Stimulated activated CD8-positive, alpha-beta memory T cell treated with anti-CD3 and anti-CD28 coated beads, Interleukin-12 subunit alpha, Interleukin-12 subunit beta, amount 100 ng/mL, for 24 hours (primary cell): Measurements from ENCODE around the gene DNAJC16.
"Not testable (repeated sequence)": the region's sequence is repeated elsewhere in the genome, so short reads cannot be mapped to it uniquely, and the experiment has no call there.

Experiments used
- DNase-seq: peaks from one replicate; pipeline ENCODE4 v3.0.0-alpha.2; 2020; ENCODE audit errors: extremely low read depth

DNAJC16 gene

DNA sequence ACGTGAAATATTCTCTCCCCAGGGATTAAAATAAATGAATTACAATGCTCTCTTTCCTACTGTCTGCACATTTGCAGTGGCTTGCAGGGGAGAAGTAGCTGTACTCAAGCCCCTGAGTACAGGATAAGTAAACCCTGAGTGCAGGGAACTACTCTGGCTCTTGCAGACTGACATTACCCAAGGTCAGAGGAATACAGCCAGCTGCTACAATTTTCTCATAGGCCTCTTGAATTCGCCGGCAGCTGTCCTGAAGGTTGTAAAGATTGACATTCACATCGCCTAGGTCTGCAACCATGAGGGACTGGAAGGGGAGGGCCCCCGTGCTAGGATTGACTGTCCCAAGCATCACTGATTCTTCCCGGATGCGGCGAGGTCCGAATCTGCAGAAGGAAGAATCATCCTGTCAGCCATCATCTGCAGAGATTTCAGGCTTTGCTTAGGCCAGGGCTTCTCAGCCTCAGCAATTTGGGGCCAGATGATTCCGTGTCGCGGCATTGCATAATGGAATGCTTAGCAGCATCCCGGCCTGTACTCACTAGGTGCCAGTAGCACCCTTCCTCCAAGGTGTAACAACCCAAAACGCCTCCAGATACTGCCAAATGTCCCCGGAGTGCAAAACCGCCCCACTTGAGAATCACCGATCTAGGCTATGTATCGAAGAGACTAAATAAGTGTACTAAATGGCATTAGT, 56.5 kb downstream of the DNAJC16 start:
- no peak for DNase-seq

GRCh38 chr1:15584489-15585363, 58.1 kb downstream of the DNAJC16 start, which contains the start of gene AGMAT:
Gene AGMAT, minus strand, starts transcription at chr1:15585051. Its CDS starts 84 bp downstream, at chr1:15584967.
- DNase-seq: no peak

DNA sequence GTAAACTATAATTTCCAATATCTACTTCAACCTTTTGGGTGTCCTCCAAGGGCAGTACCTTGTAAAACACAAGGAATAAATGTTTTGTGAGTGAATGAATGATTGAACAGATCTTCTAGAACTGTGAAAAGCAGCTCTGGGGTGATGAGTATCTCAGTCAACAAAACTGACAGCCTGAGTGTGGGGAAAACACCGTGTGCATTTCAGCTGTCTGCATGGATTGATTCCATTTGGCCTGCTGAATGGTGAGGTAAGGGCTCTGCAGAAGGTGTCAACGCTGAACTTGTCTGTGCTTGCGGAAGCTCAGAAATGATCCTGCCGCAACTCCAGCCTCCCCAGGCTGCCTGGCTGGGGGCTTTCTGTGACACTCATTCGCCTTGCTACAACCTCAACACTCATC, 65.6 kb downstream of the DNAJC16 start:
- no peak for DNase-seq

- no peak for DNase-seq
These were observed 69.4 kb downstream of the DNAJC16 start for GRCh38 chr1:15595809-15596617.

GRCh38 chr1:15598436-15598835, 71.8 kb downstream of the DNAJC16 start:
- no peak for DNase-seq

GRCh38 chr1:15603050-15603965, 76.7 kb downstream of the DNAJC16 start:
- DNase-seq: peak; percentile 76

DNA sequence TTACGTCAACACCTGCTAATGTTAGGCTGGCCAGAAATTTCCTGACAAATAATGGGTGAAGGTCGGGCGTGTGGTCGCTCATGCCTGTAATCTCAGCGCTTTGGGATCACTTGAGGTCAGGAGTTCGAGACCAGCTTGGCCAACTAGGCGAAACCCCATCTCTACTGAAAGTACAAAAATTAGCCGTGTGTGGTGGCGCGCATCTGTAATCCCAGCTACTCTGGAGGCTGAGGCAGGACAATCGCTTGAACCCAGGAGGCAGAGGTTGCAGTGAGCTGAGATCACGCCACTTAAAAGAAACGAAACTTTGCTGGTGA, 77.3 kb downstream of the DNAJC16 start:
- not testable (repeated sequence) for DNase-seq

DNA sequence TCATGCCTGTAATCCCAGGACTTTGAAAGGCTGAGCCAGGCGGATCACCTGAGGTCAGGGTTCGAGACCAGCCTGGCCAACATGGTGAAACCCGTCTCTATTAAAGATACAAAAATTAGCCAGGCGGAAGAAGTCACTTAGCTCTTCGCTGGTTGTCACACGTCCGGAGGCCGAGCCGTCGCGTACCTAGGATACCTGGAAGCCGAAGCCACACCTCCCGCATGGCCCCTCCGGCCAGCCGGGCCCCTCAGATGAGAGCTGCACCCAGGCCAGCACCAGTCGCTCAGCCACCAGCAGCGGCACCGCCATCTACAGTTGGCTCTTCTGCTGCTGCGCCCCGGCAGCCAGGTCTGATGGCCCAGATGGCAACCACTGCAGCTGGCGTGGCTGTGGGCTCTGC, 77.8 kb downstream of the DNAJC16 start:
- DNase-seq: not testable (repeated sequence)

- DNase-seq: no peak
These were observed 79.0 kb downstream of the DNAJC16 start for GRCh38 chr1:15605398-15606383.

- DNase-seq: no peak
These were observed 83.0 kb downstream of the DNAJC16 start for GRCh38 chr1:15609631-15610030.

- no peak for DNase-seq
These were observed 83.5 kb downstream of the DNAJC16 start for GRCh38 chr1:15610167-15610566.

DNA sequence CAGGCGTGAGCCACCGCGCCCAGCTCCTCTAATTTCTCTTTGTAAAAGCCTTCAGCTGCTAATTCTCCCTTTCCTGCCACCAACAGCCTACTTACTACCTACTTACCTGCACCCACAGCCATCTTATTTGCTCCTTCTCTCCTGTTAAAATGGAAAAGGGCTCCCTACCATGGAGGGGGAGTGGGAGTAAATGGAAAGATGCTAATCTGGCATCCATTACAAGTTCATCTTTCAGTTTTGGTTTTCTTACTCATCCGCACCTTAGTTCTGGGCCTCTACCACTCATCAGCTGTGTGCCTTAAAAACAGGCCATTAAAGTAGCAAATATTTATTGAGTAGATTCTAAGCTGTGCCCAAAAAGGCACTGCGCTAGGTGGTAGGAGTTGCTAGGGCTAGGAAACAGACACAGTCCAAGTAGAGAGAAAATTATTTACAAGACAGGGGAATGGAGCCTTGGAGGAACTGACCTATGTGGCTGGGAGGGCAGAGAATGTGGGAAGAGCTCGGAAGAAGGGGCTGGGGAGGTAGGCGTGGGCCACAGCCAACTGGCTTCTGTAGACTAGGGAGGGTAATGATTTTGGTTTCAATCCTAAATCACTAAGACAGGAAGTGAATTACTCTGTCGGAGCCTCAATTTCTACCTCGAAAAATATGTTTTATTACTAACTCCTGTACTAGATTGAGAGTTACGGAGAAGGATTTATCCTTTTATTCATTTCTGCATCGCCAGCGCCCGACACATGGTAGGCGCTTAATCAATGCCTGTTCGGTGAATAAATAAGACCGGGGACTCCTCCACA, 89.9 kb downstream of the DNAJC16 start:
- DNase-seq: no peak

DNA sequence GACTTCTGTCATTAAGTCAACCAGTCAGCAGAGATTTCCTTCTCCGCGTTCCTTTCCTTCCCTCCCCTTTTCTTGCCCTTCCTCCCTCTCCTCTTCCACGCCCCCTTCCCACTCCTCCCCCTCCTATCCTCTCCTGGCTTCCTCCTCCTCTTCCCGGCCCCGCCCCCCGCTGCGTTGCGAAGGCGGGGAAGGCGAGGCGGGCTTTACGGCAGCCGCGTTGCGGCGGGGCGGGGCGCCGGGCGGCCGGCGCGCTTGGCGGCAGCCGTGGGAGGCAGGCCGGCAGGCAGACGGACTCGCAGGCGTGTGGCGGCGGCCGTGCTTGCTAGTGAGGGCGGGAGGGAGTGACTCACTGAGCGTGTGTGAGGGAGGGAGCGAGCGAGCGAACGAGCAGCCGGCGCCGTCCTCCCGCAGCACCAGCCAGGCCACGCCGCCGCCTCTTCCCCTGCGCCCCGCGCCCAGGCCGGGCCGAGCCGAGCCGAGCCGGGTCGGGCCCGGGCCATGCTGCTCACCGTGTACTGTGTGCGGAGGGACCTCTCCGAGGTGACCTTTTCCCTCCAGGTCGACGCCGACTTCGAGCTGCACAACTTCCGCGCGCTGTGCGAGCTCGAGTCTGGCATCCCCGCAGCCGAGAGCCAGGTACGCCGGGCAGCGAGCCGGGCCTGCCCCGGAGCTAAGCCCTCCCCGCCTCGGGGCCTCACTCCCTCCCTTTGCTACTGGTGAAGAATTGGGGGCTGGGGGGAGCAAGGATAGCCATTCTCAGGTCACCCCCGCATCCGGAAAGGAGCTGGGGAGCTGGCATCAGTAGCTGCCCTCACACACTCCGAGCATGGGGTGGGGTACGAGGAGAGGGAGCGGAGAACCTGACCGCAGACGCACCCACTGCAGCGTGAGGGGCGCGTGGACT, 90.8 kb downstream of the DNAJC16 start, which contains the start of gene DDI2:
DDI2 (plus strand) TSS at position 286 of the 904 bp plus-strand sequence; CDS start at position 499, 213 bp downstream.
- DNase-seq: peak; percentile 90

DNA sequence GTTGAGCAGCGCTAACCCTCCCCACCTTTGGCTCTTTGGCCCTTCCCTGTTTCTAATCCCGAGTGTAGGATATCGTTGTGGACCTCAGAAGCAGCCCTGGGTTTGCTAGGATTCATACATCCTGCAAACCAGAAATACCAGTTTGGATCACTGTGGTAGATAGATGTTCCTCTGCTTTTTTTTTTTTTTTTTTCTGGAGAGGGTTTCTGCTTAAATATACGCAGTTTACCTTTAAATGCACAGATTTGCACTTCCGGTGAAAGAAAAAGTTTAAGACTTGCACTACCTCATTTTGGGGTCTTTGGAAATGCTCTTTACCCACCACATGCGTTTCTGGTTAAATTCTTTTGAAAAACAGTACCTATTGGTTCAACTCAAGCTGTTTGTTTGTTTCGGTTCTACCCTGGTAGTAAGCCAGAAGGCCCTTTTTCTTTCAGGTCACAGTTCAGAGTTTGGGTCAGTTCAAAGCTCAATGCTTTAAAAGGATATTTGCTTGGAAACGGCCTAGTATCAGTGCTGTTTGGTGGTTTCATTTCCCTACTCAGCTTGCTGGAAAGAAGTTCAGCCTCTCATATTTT, 91.5 kb downstream of the DNAJC16 start:
- no peak for DNase-seq

GRCh38 chr1:15618655-15619525, 92.2 kb downstream of the DNAJC16 start:
- no peak for DNase-seq

- no peak for DNase-seq
These were observed 93.5 kb downstream of the DNAJC16 start for GRCh38 chr1:15620155-15620545.
